Measurements from ENCODE around the gene SLAMF9.

DNA sequence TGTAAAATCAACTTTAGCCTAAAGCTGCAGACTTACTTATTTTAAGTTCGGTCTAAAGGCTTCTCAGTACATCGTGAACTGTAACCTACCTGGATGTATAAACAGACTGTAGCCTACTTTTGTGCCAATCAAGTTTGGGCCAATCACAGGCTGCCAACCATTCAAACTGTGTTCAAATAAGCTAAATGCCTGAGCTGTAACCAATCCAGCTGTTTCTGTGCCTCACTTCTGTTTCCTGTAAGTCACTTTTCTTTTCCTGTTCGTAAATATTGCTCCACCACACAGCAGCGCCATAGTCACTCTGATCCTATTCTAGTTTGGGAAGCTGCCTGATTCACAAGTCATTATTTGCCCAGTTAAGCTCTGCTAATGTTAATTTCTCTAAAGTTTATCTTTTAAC lies 37.5 kb upstream of the SLAMF9 start:
- TF ChIP-seq RARB (CRISPR knock-in tag; IDR thresholded peaks at IDR 0.05) (no peak), TOX (CRISPR knock-in tag; IDR thresholded peaks at IDR 0.05; ENCODE audit: borderline replicate concordance) (no peak), ZNF70 (CRISPR knock-in tag; IDR thresholded peaks at IDR 0.05) (no peak)
- TF ChIP-seq, protein P1, sequence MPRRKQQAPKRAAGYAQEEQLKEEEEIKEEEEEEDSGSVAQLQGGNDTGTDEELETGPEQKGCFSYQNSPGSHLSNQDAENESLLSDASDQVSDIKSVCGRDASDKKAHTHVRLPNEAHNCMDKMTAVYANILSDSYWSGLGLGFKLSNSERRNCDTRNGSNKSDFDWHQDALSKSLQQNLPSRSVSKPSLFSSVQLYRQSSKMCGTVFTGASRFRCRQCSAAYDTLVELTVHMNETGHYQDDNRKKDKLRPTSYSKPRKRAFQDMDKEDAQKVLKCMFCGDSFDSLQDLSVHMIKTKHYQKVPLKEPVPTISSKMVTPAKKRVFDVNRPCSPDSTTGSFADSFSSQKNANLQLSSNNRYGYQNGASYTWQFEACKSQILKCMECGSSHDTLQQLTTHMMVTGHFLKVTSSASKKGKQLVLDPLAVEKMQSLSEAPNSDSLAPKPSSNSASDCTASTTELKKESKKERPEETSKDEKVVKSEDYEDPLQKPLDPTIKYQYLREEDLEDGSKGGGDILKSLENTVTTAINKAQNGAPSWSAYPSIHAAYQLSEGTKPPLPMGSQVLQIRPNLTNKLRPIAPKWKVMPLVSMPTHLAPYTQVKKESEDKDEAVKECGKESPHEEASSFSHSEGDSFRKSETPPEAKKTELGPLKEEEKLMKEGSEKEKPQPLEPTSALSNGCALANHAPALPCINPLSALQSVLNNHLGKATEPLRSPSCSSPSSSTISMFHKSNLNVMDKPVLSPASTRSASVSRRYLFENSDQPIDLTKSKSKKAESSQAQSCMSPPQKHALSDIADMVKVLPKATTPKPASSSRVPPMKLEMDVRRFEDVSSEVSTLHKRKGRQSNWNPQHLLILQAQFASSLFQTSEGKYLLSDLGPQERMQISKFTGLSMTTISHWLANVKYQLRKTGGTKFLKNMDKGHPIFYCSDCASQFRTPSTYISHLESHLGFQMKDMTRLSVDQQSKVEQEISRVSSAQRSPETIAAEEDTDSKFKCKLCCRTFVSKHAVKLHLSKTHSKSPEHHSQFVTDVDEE (CRISPR knock-in tag; IDR thresholded peaks at IDR 0.05): no peak
